Dedifferentiated amniotic fluid mesenchymal stem cell (primary cell): ENCODE data around the gene TGM4.

Experiments used
- DNase-seq: peaks from one replicate; pipeline ENCODE4 v3.0.0-alpha.2; 2016; ENCODE audit errors: extremely low spot score

Gene TGM4

GRCh38 chr3:44954962-44955361 lies 80.6 kb downstream of the TGM4 start:
- DNase-seq: no peak

- DNase-seq: no peak
Measured at GRCh38 chr3:44955917-44956316, 81.5 kb downstream of the TGM4 start.

- DNase-seq: no peak
Measured at GRCh38 chr3:44957986-44958385, 83.6 kb downstream of the TGM4 start.

GRCh38 chr3:44958386-44958785 lies 84.0 kb downstream of the TGM4 start:
- DNase-seq: no peak

GRCh38 chr3:44960387-44961026 lies 86.1 kb downstream of the TGM4 start:
- DNase-seq: no peak

- DNase-seq: no peak
Measured at GRCh38 chr3:44961888-44962287, 87.5 kb downstream of the TGM4 start.

- no peak for DNase-seq
Measured at GRCh38 chr3:44962621-44963393, 88.4 kb downstream of the TGM4 start.

GRCh38 chr3:44963571-44964325 lies 89.3 kb downstream of the TGM4 start:
- DNase-seq: no peak
